Erythroblast (primary cell): ENCODE measurements around the gene MICAL2.

Source experiments
- GATA1 ChIP-seq: IDR thresholded peaks from 2 replicates; pipeline ENCODE4 v1.6.1; 2011; ENCODE audit warnings: low read depth, mild to moderate bottlenecking, control low read depth, low read length, moderate library complexity
- POLR2A ChIP-seq: IDR thresholded peaks from 2 replicates; pipeline ENCODE4 v1.6.1; 2011; ENCODE audit warnings: mild to moderate bottlenecking, low read length

DNA sequence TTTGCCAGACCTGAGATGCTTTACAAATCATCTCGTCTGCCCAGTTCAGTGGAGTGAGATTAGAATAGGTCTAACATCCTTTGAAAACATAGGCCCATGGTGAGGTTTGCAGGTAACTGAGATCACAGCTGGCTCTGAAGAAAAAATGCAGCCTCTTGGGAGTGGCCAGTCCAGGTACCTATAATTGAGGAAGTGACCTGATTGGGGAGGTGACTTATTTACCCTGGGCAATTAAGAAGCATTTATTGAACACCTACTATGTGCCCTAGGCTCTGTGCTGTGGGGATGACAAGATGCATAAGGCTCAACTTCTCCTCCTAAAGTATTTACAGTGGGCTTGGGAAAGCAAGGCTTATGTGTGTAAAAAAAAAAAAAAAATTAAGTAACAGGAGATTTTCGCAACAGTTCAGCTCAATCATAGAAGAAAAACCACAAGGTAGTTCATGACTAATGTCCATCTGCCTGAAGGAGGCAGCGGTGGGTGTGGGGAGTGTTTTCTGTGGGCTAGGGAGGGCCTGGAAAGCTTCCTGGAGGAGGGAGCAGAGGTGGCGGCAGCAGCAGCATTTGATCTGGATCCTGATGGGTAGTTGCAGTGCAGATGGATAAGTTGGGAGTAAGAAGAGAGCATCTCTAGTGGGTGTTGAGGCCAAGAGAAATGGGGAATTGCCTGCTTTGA, 16.1 kb downstream of the MICAL2 start:
- TF ChIP-seq POLR2A (no peak), GATA1 (no peak)
